Neuron (in vitro differentiated cells): ENCODE measurements around the gene PREB.

Source experiments
- H2AFZ ChIP-seq: one replicate; pipeline ENCODE4 v1.6.1; 2013; ENCODE audit warnings: low read depth, mild to moderate bottlenecking, inconsistent platforms, low read length, moderate library complexity
- H3K27me3 ChIP-seq: one replicate; pipeline ENCODE4 v1.6.1; 2013; ENCODE audit warnings: low read length; ENCODE audit not compliant: insufficient read depth
- H3K36me3 ChIP-seq: one replicate; pipeline ENCODE4 v1.6.1; 2013; ENCODE audit warnings: low read length; ENCODE audit not compliant: insufficient read depth
- H3K4me1 ChIP-seq: one replicate; pipeline ENCODE4 v1.6.1; 2013; ENCODE audit warnings: low read length; ENCODE audit not compliant: insufficient read depth
- H3K4me3 ChIP-seq: 2 replicates; pipeline ENCODE4 v1.5.1; 2013; ENCODE audit warnings: mild to moderate bottlenecking, low read length, moderate library complexity
- H3K9me3 ChIP-seq: one replicate; pipeline ENCODE4 v1.6.1; 2013; ENCODE audit warnings: low read length

Gene PREB

GRCh38 chr2:27085062-27085672 lies 49.3 kb downstream of the PREB start:
- no peaks in the 10 kb centered on the region for H3K36me3 ChIP-seq
- peak overlapping the region; percentile 78 for H2AFZ ChIP-seq
- H3K4me1 ChIP-seq: peaks cover 20% of the 10 kb centered on the region
- H3K27me3 ChIP-seq: no peaks in the 10 kb centered on the region
- no peaks in the 10 kb centered on the region for H3K9me3 ChIP-seq
- peak overlapping the region; percentile 89 for H3K4me3 ChIP-seq

GRCh38 chr2:27084297-27085061 lies 50.0 kb downstream of the PREB start:
- H3K4me1 ChIP-seq: peaks cover 20% of the 10 kb centered on the region
- no peaks in the 10 kb centered on the region for H3K9me3 ChIP-seq
- H3K27me3 ChIP-seq: no peaks in the 10 kb centered on the region
- H3K36me3 ChIP-seq: no peaks in the 10 kb centered on the region
- no peak overlapping the region for H3K4me3 ChIP-seq
- no peak overlapping the region for H2AFZ ChIP-seq

GRCh38 chr2:27083410-27084296 lies 50.8 kb downstream of the PREB start:
- H3K4me1 ChIP-seq: peaks cover 21% of the 10 kb centered on the region
- no peak overlapping the region for H2AFZ ChIP-seq
- H3K27me3 ChIP-seq: no peaks in the 10 kb centered on the region
- no peaks in the 10 kb centered on the region for H3K9me3 ChIP-seq
- H3K4me3 ChIP-seq: no peak overlapping the region
- H3K36me3 ChIP-seq: no peaks in the 10 kb centered on the region

DNA sequence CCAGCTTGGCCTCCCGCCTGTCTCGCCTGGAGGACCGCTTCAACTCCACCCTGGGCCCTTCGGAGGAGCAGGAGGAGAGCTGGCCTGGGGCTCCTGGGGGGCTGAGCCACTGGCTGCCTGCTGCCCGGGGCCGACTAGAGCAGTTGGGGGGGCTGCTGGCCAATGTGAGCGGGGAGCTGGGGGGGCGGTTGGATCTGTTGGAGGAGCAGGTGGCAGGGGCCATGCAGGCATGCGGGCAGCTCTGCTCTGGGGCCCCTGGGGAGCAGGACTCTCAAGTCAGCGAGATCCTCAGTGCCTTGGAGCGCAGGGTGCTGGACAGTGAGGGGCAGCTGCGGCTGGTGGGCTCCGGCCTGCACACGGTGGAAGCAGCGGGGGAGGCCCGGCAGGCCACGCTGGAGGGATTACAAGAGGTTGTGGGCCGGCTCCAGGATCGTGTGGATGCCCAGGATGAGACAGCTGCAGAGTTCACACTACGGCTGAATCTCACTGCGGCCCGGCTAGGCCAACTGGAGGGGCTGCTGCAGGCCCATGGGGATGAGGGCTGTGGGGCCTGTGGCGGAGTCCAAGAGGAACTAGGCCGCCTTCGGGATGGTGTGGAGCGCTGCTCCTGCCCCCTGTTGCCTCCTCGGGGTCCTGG lies 51.5 kb downstream of the PREB start:
- Histone ChIP-seq H3K4me1 (peaks cover 26% of the 10 kb centered on the region), H3K27me3 (no peaks in the 10 kb centered on the region), H3K4me3 (no peak overlapping the region), H2AFZ (no peak overlapping the region), H3K9me3 (no peaks in the 10 kb centered on the region), H3K36me3 (no peaks in the 10 kb centered on the region)

- H3K4me1 ChIP-seq: peaks cover 24% of the 10 kb centered on the region
- no peaks in the 10 kb centered on the region for H3K9me3 ChIP-seq
- no peaks in the 10 kb centered on the region for H3K36me3 ChIP-seq
- no peak overlapping the region for H3K4me3 ChIP-seq
- no peaks in the 10 kb centered on the region for H3K27me3 ChIP-seq
- no peak overlapping the region for H2AFZ ChIP-seq
These were observed 52.3 kb downstream of the PREB start for GRCh38 chr2:27081984-27082772.
